NCI-H1694 (cell line): ENCODE measurements around the gene HNRNPC.
"Not testable (repeated sequence)": the region's sequence is repeated elsewhere in the genome, so short reads cannot be mapped to it uniquely, and the experiment has no call there.

Experiments used
- DNase-seq: peaks from one replicate; lab custom pipeline; 2025; lab: John Stamatoyannopoulos, UW

Gene HNRNPC

GRCh38 chr14:21244544-21244943 is 24.7 kb downstream of the HNRNPC start:
- DNase-seq = no peak

- peak; percentile 21 for DNase-seq
These were observed 27.9 kb downstream of the HNRNPC start for GRCh38 chr14:21241218-21241819.

GRCh38 chr14:21240417-21240816 is 28.8 kb downstream of the HNRNPC start:
- DNase-seq = no peak

- DNase-seq = no peak
These were observed 30.3 kb downstream of the HNRNPC start for GRCh38 chr14:21238823-21239518.

GRCh38 chr14:21236948-21237797 is 32.1 kb downstream of the HNRNPC start:
- no peak for DNase-seq

GRCh38 chr14:21234112-21234511 is 35.1 kb downstream of the HNRNPC start:
- no peak for DNase-seq

- DNase-seq = peak; percentile 45
These were observed 35.7 kb downstream of the HNRNPC start for GRCh38 chr14:21233457-21234076.

GRCh38 chr14:21231020-21231652 is 38.1 kb downstream of the HNRNPC start:
- DNase-seq = no peak

- DNase-seq = no peak
These were observed 39.4 kb downstream of the HNRNPC start for GRCh38 chr14:21229821-21230220.

GRCh38 chr14:21227981-21228380 is 41.3 kb downstream of the HNRNPC start:
- no peak for DNase-seq

GRCh38 chr14:21227150-21227549 is 42.1 kb downstream of the HNRNPC start:
- DNase-seq = no peak

- no peak for DNase-seq
These were observed 42.8 kb downstream of the HNRNPC start for GRCh38 chr14:21226467-21226866.

GRCh38 chr14:21225164-21225563 is 44.1 kb downstream of the HNRNPC start:
- not testable (repeated sequence) for DNase-seq

GRCh38 chr14:21220874-21221477 is 48.3 kb downstream of the HNRNPC start:
- no peak for DNase-seq

- DNase-seq = no peak
These were observed 49.6 kb downstream of the HNRNPC start for GRCh38 chr14:21219561-21220111.

GRCh38 chr14:21219120-21219519 is 50.1 kb downstream of the HNRNPC start:
- no peak for DNase-seq

- DNase-seq = no peak
These were observed 53.4 kb downstream of the HNRNPC start for GRCh38 chr14:21215879-21216251.

- no peak for DNase-seq
These were observed 53.9 kb downstream of the HNRNPC start for GRCh38 chr14:21215130-21215878.

GRCh38 chr14:21213652-21214051 is 55.6 kb downstream of the HNRNPC start:
- no peak for DNase-seq

GRCh38 chr14:21212824-21213223 is 56.4 kb downstream of the HNRNPC start:
- DNase-seq = not testable (repeated sequence)

- DNase-seq = no peak
These were observed 57.7 kb downstream of the HNRNPC start for GRCh38 chr14:21211509-21211908.
